Ovary (tissue), 9 donors: ENCODE measurements around the gene RANBP1. TPM values are rescaled to one million over a fixed set of nuclear protein-coding genes. Genes with fewer than 3 reads are reported as not detected.

Source experiments
- DNase-seq, 5 donors: peaks; one replicate each; pipeline ENCODE4 v3.0.0-alpha.2; 2019 to 2020
- H3K27ac ChIP-seq, 2 donors: fragments of 200-600 bp; one replicate each; pipeline versions ENCODE4 v1.5.1 to v1.8.0; 2019 to 2022
- H3K27me3 ChIP-seq: fragments of 200-600 bp; one replicate; pipeline ENCODE4 v1.8.0; 2022
- H3K36me3 ChIP-seq: fragments of 200-600 bp; sonication (generic); one replicate; pipeline ENCODE4 v1.5.1; 2019
- H3K4me1 ChIP-seq: one replicate; pipeline ENCODE4 v1.8.1; 2013; ENCODE audit warnings: mild to moderate bottlenecking, moderate library complexity; ENCODE audit not compliant: insufficient read depth
- H3K4me3 ChIP-seq: fragments of 200-600 bp; sonication (generic); one replicate; pipeline ENCODE4 v1.5.1; 2017
- H3K9me3 ChIP-seq, 2 donors: fragments of 200-600 bp in 1 of 2; sonication (generic) in 1 of 2; one replicate each; pipeline versions ENCODE4 v1.5.1 to v1.8.1; 2013 to 2019; ENCODE audit warnings: mild to moderate bottlenecking in 1 of 2, moderate library complexity in 1 of 2
- CTCF ChIP-seq, 3 donors: fragments of 450-650 bp in 2 of 3; fragments of 200-600 bp in 1 of 3; IDR thresholded peaks; one replicate each; pipeline versions ENCODE4 v1.5.1 to v1.8.0; 2016 to 2022; ENCODE audit warnings: antibody characterized with exemption in 3 of 3, mild to moderate bottlenecking in 1 of 3
- EP300 ChIP-seq: sonication (generic); formaldehyde crosslinking; IDR thresholded peaks from one replicate; pipeline ENCODE4 v1.6.1; 2017; ENCODE audit warnings: antibody characterized with exemption
- POLR2A ChIP-seq: fragments of 450-650 bp; IDR thresholded peaks from one replicate; pipeline ENCODE4 v1.6.1; 2017; ENCODE audit warnings: antibody characterized with exemption, mild to moderate bottlenecking, moderate library complexity
- WGBS, 3 donors: extraction: QIAGEN DNeasy Blood & Tissue Kit in 1 of 3; methylation state at CpG; one replicate each; pipeline versions ENCODE4 v1.1.5 to v1.1.7; 2013 to 2017; 5-methylcytosine and 5-hydroxymethylcytosine counted together
- intact Hi-C, 4 donors: fragments of 100-400 bp; cut with DNase I; formaldehyde crosslinking; loops; one replicate each; pipeline versions ENCODE4 v1.11.0 to v1.15.1; 2022 to 2023
- polyA plus RNA-seq, 2 donors: library from polyadenylated mRNA; stranded (reverse); fragments of 200-250 nt in 1 of 2; fragments of 350-450 nt in 1 of 2; fragmentation: Illumina TruSeq in 1 of 2; extraction: RNeasy Lipid Tissue Mini Kit (QIAGEN cat#74804) in 1 of 2; gene quantifications; one replicate each; pipeline ENCODE4 v1.2.3, GENCODE V29; 2013 to 2014
- total RNA-seq, 7 donors: library from RNA; depleted of rRNA in 2 of 7; stranded (reverse); fragments of >200 nt in 2 of 7; fragmentation: NEBNext Ultra II Directional in 3 of 7; extraction: Animal tissue kit (Norgen Biotek cat#: 25700) in 3 of 7; gene quantifications; one replicate each; pipeline versions ENCODE4 v1.1.0 to v1.2.4, GENCODE V29; 2016 to 2023
- donor health status: DM: no; HTN: no; CAD: no; lungs with moderate emphysema.
- donor health status: DM: no; HTN: no; CAD: no.
- donor health status: Bipolar disorder and iron deficiency.
- donor health status: DM: yes; HTN: yes; CAD: no.
- donor health status: DM: no; HTN: no; CAD: no.
- donor health status: DM: yes; HTN: yes; CAD: no.

Gene RANBP1
- total and polyA plus RNA-seq, 9 donors: 62.8 to 198 (median 80.2) TPM

- no peak overlapping the region for H3K4me3 ChIP-seq
- no peak overlapping the region for H3K27ac ChIP-seq
- no peaks in the 10 kb centered on the region for H3K9me3 ChIP-seq
- intact Hi-C loops: loop anchor here in 1 of 4 donors (10.0 kb wide), 1 partner anchor 146 kb away; no protein-coding TSS in a partner anchor
- peak in 1 of 5 donors; percentile 14 for DNase-seq
- no peaks in the 10 kb centered on the region for H3K27me3 ChIP-seq
- no peaks in the 10 kb centered on the region for H3K4me1 ChIP-seq
- TF ChIP-seq POLR2A (no peak), CTCF (IDR thresholded peaks at IDR 0.05) (no peak), EP300 (no peak)
- H3K36me3 ChIP-seq: peaks cover 4% of the 10 kb centered on the region
- 77 to 85% (median 82%) methylated on average over 9 of the region's 9 CpGs for WGBS, 3 donors
Measured at GRCh38 chr22:20110359-20110985, 5.4 kb upstream of the RANBP1 start.

- peak in 1 of 5 donors; percentile 10 for DNase-seq
- intact Hi-C loops: loop anchor here in 1 of 4 donors (10.0 kb wide), 1 partner anchor 146 kb away; no protein-coding TSS in a partner anchor
- 57 to 63% (median 63%) methylated on average over 14 of the region's 14 CpGs for WGBS, 3 donors
- H3K9me3 ChIP-seq: no peaks in the 10 kb centered on the region
- no peaks in the 10 kb centered on the region for H3K27me3 ChIP-seq
- H3K27ac ChIP-seq: no peak overlapping the region
- no peak overlapping the region for H3K4me3 ChIP-seq
- TF ChIP-seq CTCF (IDR thresholded peaks at IDR 0.05): no peak
- no peak for TF ChIP-seq EP300
- no peak for TF ChIP-seq POLR2A
- peaks cover 4% of the 10 kb centered on the region for H3K36me3 ChIP-seq
- peaks cover 4% of the 10 kb centered on the region for H3K4me1 ChIP-seq
Measured at GRCh38 chr22:20111045-20111688, 4.7 kb upstream of the RANBP1 start.

- DNase-seq: peak in 1 of 5 donors; percentile 18
- H3K4me1 ChIP-seq: peaks cover 7% of the 10 kb centered on the region
- intact Hi-C loops: loop anchor here in 1 of 4 donors (10.0 kb wide), 1 partner anchor 147 kb away; no protein-coding TSS in a partner anchor
- H3K4me3 ChIP-seq: no peak overlapping the region
- H3K27ac ChIP-seq: no peak overlapping the region
- no peaks in the 10 kb centered on the region for H3K9me3 ChIP-seq
- no peaks in the 10 kb centered on the region for H3K27me3 ChIP-seq
- peaks cover 4% of the 10 kb centered on the region for H3K36me3 ChIP-seq
- WGBS, 3 donors: 55 to 76% (median 72%) methylated on average over 5 to 7 of the region's 7 CpGs
- no peak for TF ChIP-seq POLR2A
- TF ChIP-seq EP300: no peak
- TF ChIP-seq CTCF (IDR thresholded peaks at IDR 0.05): no peak
Measured at GRCh38 chr22:20111689-20112622, 3.9 kb upstream of the RANBP1 start.
